HK-2 (cell line): Measurements from ENCODE around the gene ACE.

Source experiments
- DNase-seq: peaks from one replicate; pipeline ENCODE4 v3.0.0-alpha.2; 2018; ENCODE audit not compliant: unreplicated experiment

Gene ACE

GRCh38 chr17:63537001-63537400 is 60.1 kb downstream of the ACE start:
- DNase-seq: no peak

- DNase-seq: no peak
These were observed 61.3 kb downstream of the ACE start for GRCh38 chr17:63537991-63538692.

GRCh38 chr17:63538693-63539595 is 62.1 kb downstream of the ACE start:
- DNase-seq: no peak

GRCh38 chr17:63540590-63540989 is 63.7 kb downstream of the ACE start:
- no peak for DNase-seq

- DNase-seq: no peak
These were observed 65.3 kb downstream of the ACE start for GRCh38 chr17:63542218-63542545.

- no peak for DNase-seq
These were observed 66.3 kb downstream of the ACE start for GRCh38 chr17:63542942-63543821.

- DNase-seq: no peak
These were observed 67.1 kb downstream of the ACE start for GRCh38 chr17:63543822-63544420.

- DNase-seq: no peak
These were observed 67.8 kb downstream of the ACE start for GRCh38 chr17:63544467-63545301.

- no peak for DNase-seq
These were observed 69.6 kb downstream of the ACE start for GRCh38 chr17:63546308-63547082.

GRCh38 chr17:63547083-63547523 is 70.2 kb downstream of the ACE start:
- DNase-seq: no peak
